ENCODE results near the gene TAF5.

DNA sequence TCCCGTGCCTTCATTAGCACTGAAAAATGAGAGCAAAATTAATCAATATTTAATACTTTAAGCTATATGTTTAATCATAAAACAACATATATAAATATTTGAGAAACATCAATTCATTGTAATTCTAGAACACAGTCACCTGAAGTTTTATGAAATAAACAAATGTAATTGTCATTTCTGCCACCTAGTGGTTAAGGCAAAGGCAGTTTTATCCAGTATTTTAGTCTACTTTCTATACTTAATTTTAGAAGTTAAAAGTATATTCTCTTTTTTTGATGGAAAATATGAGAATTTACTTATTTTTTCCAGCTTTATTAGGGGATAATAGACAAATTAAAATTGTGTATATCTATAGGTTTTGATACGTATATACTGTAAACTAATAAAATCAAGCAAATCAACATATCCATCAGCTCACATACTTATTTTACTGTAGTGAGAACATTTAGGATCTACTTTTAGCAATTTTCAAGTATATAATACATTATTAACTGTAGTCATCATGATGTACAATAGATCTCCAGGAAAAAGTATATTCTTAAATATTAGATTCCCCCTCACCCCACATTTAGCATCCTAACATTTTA lies 33.7 kb upstream of the TAF5 start:
- TF ChIP-seq CTCF (conservative IDR thresholded peaks at IDR 0.05) (peak; percentile 87), ZFX (IDR thresholded peaks at IDR 0.05) (no peak)

All from C4-2B (cell line).